Activated T-cell treated with anti-CD3 and anti-CD28 coated beads for 4 hours (primary cell): ENCODE measurements around the gene G3BP2.
A peak's percentile ranks its signal among the peaks of the same experiment; 100 is the strongest.
"Not testable (repeated sequence)": the region's sequence is repeated elsewhere in the genome, so short reads cannot be mapped to it uniquely, and the experiment has no call there.

ENCODE experiments used
- DNase-seq: peaks from one replicate; pipeline ENCODE4 v3.0.0-alpha.2; 2020

G3BP2 gene

GRCh38 chr4:75683482-75684155 lies 10.4 kb upstream of the G3BP2 start:
- no peak for DNase-seq

DNA sequence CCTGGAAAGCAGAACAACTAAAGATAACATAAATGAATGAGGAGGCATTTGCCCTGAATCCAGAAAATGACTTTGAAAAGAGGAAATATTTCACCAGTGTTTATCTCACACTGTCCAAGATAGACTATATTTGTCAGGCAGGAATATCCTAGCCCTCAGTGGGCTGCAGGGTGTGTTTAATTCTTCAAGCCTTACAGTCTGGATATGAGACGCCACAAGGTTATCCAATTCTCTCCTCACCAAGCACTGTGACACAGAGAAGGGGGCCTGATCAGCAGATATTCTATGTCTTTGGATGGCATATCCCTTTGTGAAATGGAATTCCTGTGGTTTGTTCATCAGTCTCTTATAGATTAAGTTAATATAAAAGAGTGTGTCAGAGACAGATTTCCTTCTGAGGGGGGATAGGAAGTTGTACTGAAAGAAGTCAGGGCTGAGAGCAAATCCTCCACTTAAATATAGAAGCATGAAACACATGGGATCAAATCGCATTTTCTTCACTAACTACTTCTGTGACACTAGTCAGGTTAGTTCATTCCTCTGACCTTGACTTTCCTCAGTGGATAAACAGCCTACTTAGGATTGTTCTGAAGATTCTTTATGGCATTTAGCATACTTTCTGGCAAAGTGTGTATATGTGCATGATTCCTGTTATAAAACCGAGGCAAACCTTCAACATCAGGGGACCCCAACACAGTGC lies 6.8 kb upstream of the G3BP2 start:
- DNase-seq, result no peak

GRCh38 chr4:75678965-75679364 lies 5.8 kb upstream of the G3BP2 start:
- DNase-seq, result no peak

DNA sequence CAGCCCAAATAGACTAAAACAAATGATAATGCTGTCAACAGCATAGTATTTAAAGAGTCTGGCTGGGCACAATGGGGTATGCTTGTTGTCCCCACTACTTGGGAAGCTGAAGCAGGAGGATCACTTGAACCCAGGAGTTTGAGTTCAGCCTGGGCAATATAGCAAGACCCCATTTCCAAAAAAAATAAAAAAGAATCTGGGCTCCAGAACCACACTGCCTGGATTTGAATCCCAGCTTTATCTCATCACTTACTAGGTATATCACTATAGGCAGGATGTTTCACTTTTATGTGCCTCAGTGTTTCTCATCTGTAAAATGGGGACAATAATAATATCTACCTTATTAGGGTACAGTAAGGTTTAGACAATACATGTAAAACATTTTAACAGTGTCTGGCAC lies 5.3 kb upstream of the G3BP2 start:
- no peak for DNase-seq

DNA sequence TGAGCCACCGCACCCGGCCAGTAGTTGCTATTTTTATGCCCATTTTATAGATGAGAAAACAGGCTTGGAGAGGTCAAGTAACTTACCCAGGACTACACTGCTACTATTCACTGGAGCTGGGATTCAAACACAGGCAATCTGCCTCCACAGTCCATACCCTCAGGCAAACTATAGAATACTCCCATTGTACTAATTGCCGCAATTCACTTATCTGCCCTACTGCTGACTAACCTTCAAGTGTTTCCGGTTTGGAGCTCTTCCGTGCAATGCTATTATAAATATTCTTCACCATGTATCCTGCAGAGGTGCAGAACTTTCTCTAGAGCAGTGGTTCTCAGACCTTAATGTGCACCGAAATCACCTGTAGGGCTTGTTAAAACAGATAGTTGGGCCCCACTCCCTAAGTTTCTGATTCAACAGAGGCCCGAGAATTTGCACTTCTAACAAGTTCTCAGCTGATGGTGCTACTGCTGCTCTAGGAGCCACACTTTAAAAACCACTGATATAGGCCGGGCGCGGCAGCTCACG lies 1.9 kb upstream of the G3BP2 start:
- no peak for DNase-seq

DNA sequence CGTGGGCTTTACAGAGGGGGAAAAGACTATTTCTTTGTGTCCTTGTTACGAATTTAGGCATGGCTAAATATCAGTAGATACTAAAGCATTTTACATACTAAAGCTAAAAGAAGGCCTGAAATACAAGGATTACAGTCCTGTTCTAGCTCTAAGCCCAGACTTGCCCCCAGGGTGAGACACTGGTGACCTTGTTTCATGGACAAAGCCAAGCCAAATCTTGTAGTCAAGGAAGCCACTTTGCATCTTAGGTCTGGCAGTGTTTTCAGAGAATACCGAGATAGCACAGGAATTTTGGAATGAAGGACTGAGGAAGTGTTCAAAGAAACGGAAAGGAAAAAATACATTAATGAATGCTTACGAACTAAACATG lies 733 bp upstream of the G3BP2 start:
- no peak for DNase-seq

GRCh38 chr4:75672461-75673026 lies 667 bp downstream of the G3BP2 start:
- peak; percentile 75 for DNase-seq

DNA sequence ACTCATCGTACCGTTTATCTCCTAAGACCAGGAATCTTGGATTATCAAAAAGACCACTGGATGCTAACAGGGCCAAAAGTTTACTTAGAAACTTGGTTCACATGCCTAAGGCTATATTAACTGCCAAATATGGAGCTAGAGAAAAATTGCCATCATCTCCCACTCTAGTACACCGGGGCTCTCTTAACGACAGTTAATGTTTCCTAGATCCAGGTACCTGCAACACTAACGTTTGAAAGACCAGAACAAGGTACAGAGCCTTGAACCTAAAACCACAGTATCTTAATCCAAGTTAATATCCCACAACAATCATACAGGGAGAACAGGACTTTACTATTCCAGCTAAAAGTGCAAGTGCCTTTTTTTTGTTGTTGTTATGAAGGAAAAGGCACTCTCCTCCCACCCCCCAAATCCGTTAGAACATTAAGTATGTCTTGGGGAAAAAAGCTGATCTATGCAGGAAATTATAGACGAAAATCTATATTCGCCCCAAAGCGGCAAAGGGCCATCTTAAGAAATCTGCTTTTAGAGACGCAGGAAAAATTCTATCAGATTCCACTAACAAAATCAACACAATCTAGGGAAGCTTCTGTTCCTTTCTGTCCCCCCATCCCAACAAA lies 1.3 kb downstream of the G3BP2 start:
- no peak for DNase-seq

GRCh38 chr4:75668596-75668995 lies 4.6 kb downstream of the G3BP2 start:
- no peak for DNase-seq

- DNase-seq, result not testable (repeated sequence)
These were observed 5.6 kb downstream of the G3BP2 start for GRCh38 chr4:75667636-75668035.

GRCh38 chr4:75666299-75666698 lies 6.9 kb downstream of the G3BP2 start:
- DNase-seq, result no peak

GRCh38 chr4:75664604-75665003 lies 8.6 kb downstream of the G3BP2 start:
- not testable (repeated sequence) for DNase-seq

DNA sequence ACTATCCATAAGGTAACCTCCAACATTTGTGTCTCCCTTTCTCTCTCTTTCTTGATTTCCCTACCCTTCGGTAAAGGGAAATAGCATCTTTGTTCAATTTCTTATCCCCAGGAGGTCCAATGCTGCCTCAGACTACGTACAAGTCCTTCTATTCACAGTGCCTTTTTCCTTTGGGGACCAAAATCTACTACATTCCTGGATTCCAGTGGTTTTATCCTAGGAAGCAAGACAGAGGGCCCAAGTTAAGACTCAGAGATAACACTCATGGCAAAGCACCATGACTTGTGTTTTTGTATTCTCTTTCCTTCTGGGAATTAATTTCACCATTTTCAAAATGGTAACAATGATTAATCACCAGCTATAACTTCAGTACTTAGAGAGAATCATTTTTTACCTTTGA lies 10.6 kb downstream of the G3BP2 start:
- no peak for DNase-seq

DNA sequence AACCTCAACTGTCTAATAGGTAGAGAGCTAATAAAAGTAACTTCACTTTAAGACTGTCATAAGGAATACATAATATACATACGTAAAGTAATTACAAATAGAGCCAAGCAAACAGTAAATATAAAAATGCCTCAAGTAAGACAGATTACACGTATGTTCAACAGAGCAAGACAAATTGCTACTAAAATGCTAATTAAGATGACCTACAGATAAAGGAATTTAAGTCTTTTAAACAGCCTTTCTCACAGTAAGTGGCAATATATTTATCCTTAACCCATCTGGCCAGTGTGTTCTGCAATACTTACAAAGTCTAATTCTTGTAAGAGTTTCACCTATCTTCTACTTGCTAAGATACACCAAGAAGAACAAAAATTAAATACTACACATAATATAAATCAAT lies 12.7 kb downstream of the G3BP2 start:
- no peak for DNase-seq

DNA sequence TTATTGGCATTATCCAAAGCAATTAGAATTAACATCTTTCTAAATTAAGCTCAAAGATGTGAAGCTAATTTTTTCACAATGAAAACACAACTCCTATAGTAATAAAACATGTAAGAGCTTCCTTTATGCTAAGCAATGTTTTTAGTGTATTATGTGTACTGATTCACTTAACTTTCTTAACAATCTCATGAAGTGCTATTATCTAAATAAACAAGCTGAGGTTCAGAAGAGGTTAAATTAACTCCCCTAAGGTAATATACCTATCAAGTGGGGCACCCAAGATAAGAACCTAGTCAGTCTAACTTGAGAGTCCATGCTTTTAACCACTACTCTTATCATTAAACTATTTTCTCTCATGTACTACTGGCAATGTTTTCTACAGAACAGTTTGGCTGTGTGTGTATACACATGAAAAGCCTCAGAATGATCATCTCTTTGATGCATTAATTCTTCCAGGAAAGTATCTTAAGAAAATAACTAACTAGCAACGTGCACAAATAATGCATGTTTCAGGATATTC lies 13.6 kb downstream of the G3BP2 start:
- no peak for DNase-seq

GRCh38 chr4:75658876-75659275 lies 14.3 kb downstream of the G3BP2 start:
- DNase-seq, result no peak

- no peak for DNase-seq
These were observed 17.6 kb downstream of the G3BP2 start for GRCh38 chr4:75655562-75655961.

DNA sequence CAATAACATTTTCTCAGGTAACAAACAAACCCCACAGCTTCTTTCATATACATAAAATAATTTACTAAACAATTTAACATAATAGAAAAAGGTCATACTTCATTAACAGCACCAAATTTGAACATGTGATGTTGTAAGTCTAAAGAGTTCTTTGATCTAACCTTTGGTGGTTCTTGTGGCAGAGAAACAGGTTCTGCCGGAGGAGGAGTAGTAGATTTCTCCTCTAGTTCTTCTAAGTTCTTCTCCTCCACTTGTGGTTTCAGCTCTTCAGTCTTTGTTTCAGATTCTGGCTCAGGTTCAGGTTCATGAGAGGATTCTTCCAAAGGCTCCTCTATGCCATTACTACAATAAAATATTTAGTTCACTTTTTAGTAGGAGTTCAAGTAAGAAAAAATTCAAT lies 18.3 kb downstream of the G3BP2 start:
- DNase-seq, result no peak

GRCh38 chr4:75653845-75654503 lies 19.2 kb downstream of the G3BP2 start:
- no peak for DNase-seq

- DNase-seq, result no peak
These were observed 29.1 kb downstream of the G3BP2 start for GRCh38 chr4:75644095-75644494.

DNA sequence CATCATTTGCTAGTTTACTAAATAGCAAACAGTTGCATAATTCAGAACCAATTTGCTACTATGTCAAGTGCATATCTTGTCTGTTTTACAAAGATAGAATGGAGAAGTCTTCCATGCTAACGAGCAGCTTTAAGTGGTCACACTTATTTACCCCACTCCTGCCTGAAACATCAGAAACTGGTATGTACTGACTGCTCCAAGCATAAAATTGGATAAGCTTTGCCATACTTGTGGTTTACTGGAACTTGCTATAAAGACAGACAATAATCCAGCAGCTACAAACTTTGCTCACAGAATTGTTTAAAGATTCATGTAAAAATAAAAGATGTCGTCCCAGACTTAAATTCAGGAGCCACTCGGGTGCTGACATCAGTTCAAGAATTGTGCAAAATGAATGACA lies 29.6 kb downstream of the G3BP2 start:
- DNase-seq, result no peak

GRCh38 chr4:75639124-75639695 lies 34.0 kb downstream of the G3BP2 start:
- no peak for DNase-seq

- no peak for DNase-seq
These were observed 35.4 kb downstream of the G3BP2 start for GRCh38 chr4:75637827-75638226.
